ENCODE data around the gene SBK2. TPM values are rescaled to one million over a fixed set of nuclear protein-coding genes. Genes with fewer than 3 reads are reported as not detected.

The SBK2 gene
- total and polyA plus RNA-seq, 9 of the 15 experiments (the other 6 are each of a cell fraction or from before 2014, with no cell fraction given): not detected

DNA sequence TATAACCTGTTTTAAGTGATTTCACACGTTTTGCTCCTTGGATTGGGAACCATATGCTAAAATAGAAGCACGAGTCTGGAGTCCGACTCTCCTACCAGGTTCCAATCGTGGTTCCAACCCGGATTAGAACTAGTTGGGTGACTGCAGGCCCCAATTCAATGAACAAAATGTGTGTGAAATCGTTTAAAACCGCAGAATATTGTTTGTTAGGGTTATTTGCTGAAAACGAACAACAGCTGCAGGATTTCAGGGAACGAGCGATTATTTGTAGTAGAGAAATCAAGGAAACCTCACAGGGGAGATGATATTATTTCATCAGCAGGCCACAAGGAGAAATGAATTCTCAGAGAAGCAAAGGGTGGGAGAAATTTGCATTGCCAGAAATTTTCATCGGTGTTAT is 32.0 kb downstream of the SBK2 start:
- Histone ChIP-seq H3K9me1 (ENCODE audit: control insufficient read depth, insufficient read depth, low read length) (no peaks in the 10 kb centered on the region), H3K27me3 (ENCODE audit: control insufficient read depth in 2 of 2, insufficient read depth in 2 of 2, low read length in 2 of 2) (peaks cover 0 to 4% of the 10 kb centered on the region in 2 experiments; a peak in 1 of 5 replicates), H3K4me2 (ENCODE audit: insufficient read depth, low read length) (no peak overlapping the region), H3K4me1 (replicated peaks in 1 of 2; ENCODE audit: control insufficient read depth in 2 of 2, insufficient read depth in 2 of 2, low read length in 2 of 2) (peaks cover 12 to 29% of the 10 kb centered on the region in 2 experiments), H3K9ac (ENCODE audit: insufficient read depth in 1 of 2, low read depth in 2 of 2, low read length in 2 of 2) (no peak overlapping the region), H3K4me3 (no peak overlapping the region), H3K36me3 (ENCODE audit: control insufficient read depth, insufficient read depth, low read length) (no peaks in the 10 kb centered on the region), H3K79me2 (ENCODE audit: control insufficient read depth, insufficient read depth, low read length) (no peaks in the 10 kb centered on the region), H3K9me3 (replicated peaks; ENCODE audit: control insufficient read depth, insufficient read depth, low read depth, low read length) (no peaks in the 10 kb centered on the region; the same call in 1 of the 2 replicates), H3K27ac (ENCODE audit: extremely low read depth, low read depth, low read length) (no peak overlapping the region), H2AFZ (ENCODE audit: low read depth, low read length) (no peak overlapping the region), H4K20me1 (replicated peaks; ENCODE audit: control insufficient read depth, insufficient read depth, low read length) (no peaks in the 10 kb centered on the region; the same call in 1 of the 2 replicates)
- FAIRE-seq (no peak), DNase-seq (ENCODE audit: extremely low read depth in 1 of 4, low spot score in 3 of 4) (no peak), ATAC-seq (no peak)
- TF ChIP-seq RBM39 (optimal IDR thresholded peaks at IDR 0.05; ENCODE audit: low read depth, low read length) (no peak), ZNF445 (CRISPR knock-in tag; IDR thresholded peaks at IDR 0.05; ENCODE audit: low read depth) (no peak), POLR2H (tag; IDR thresholded peaks at IDR 0.05; ENCODE audit: low read depth) (no peak), PTTG1 (tag; IDR thresholded peaks at IDR 0.05; ENCODE audit: low read depth) (no peak), HLTF (IDR thresholded peaks at IDR 0.05) (no peak), ZNF668 (CRISPR knock-in tag; IDR thresholded peaks at IDR 0.05) (no peak), ELF2 (CRISPR knock-in tag; IDR thresholded peaks at IDR 0.05) (no peak), EZH2 (IDR thresholded peaks at IDR 0.05; ENCODE audit: borderline replicate concordance, low read depth, low read length) (no peak), MCM3 (IDR thresholded peaks at IDR 0.05) (no peak), SP1 (CRISPR knock-in tag; IDR thresholded peaks at IDR 0.05) (no peak), SLC30A9 (CRISPR knock-in tag; IDR thresholded peaks at IDR 0.05) (no peak), NR2C1 (IDR thresholded peaks at IDR 0.05) (no peak), NR2C1 (tag; IDR thresholded peaks at IDR 0.05) (no peak), TAF1 (IDR thresholded peaks at IDR 0.05; ENCODE audit: control insufficient read depth, extremely low read depth, insufficient read depth, low read length, severe bottlenecking) (no peak), NFE2 (IDR thresholded peaks at IDR 0.05; ENCODE audit: low read depth) (no peak), KLF16 (IDR thresholded peaks at IDR 0.05) (no peak), ETV1 (tag; conservative IDR thresholded peaks at IDR 0.05; ENCODE audit: low read depth) (no peak), GATAD2A (IDR thresholded peaks at IDR 0.05) (no peak), MXI1 (IDR thresholded peaks at IDR 0.05; ENCODE audit: low read depth, low read length) (no peak)
- TF ChIP-seq, protein P1, sequence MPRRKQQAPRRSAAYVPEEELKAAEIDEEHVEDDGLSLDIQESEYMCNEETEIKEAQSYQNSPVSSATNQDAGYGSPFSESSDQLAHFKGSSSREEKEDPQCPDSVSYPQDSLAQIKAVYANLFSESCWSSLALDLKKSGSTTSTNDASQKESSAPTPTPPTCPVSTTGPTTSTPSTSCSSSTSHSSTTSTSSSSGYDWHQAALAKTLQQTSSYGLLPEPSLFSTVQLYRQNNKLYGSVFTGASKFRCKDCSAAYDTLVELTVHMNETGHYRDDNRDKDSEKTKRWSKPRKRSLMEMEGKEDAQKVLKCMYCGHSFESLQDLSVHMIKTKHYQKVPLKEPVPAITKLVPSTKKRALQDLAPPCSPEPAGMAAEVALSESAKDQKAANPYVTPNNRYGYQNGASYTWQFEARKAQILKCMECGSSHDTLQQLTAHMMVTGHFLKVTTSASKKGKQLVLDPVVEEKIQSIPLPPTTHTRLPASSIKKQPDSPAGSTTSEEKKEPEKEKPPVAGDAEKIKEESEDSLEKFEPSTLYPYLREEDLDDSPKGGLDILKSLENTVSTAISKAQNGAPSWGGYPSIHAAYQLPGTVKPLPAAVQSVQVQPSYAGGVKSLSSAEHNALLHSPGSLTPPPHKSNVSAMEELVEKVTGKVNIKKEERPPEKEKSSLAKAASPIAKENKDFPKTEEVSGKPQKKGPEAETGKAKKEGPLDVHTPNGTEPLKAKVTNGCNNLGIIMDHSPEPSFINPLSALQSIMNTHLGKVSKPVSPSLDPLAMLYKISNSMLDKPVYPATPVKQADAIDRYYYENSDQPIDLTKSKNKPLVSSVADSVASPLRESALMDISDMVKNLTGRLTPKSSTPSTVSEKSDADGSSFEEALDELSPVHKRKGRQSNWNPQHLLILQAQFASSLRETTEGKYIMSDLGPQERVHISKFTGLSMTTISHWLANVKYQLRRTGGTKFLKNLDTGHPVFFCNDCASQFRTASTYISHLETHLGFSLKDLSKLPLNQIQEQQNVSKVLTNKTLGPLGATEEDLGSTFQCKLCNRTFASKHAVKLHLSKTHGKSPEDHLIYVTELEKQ (CRISPR knock-in tag; IDR thresholded peaks at IDR 0.05): no peak
- TF ChIP-seq, protein P2, sequence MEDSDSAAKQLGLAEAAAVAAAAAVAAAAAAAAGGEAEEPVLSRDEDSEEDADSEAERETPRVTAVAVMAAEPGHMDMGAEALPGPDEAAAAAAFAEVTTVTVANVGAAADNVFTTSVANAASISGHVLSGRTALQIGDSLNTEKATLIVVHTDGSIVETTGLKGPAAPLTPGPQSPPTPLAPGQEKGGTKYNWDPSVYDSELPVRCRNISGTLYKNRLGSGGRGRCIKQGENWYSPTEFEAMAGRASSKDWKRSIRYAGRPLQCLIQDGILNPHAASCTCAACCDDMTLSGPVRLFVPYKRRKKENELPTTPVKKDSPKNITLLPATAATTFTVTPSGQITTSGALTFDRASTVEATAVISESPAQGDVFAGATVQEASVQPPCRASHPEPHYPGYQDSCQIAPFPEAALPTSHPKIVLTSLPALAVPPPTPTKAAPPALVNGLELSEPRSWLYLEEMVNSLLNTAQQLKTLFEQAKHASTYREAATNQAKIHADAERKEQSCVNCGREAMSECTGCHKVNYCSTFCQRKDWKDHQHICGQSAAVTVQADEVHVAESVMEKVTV (CRISPR knock-in tag; IDR thresholded peaks at IDR 0.05): no peak
- CTCF ChIA-PET (ENCODE audit: low intra/inter-chr PET ratio): interaction anchor here (0.6 kb wide), 1 partner anchor 325 kb away, joined by 3 read pairs; no protein-coding TSS in a partner anchor
- intact Hi-C loops (cut with micrococcal nuclease): loop anchor here (2.0 to 10.0 kb wide), 2 partner anchors 38 to 350 kb away; partner anchors contain the start of gene TNNI3
- POLR2A ChIA-PET: interaction anchor here (1.9 kb wide), 1 partner anchor 98 kb away, joined by 10 read pairs; the partner anchor contains the start of gene UBE2S
- WGBS (ENCODE audit: insufficient coverage, low coverage, missing lambda C conversion rate): 36% methylated on average over 11 of the region's 11 CpGs
- BruUV-seq (replicated peaks): no TSS peak
- in situ Hi-C loops (cut with MboI): no loop called here
